ENCODE results near the gene EVA1A.

EVA1A gene

DNA sequence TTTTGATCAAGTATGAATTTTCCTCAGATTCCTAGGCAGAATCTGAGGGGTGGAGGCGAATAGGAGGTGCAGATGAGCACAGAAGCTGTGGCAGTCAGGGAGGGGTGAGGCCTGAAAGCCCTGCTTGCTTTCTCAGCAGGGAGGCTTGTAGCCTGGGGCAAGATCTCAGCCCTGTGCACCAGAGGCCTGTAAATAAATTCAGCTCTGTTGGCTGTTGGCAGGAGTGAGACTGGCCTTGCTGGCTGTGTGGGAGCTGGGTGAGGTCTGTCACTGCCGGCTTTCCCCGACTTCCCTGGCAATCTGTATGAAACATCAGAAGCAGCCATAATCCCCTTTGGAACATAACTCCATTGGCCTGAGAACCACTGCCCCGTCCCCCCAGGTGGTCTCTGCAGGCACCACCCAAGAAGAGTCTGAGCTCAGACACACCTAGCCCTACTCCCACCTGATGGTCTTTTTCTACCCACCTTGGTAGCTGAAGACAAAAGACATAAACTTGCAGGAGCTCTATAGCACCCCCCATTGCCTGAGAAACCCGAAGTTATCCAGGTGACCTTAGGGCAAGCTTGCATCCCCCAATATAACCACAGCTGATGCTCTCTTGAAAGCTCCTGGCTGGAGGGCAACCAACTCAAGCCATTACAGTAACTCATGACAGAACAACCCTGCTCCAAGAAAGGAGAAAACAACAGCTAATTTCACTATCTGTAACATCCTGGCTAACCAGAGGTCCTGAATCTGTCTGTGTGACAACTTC lies 32.3 kb downstream of the EVA1A start:
- TF ChIP-seq, protein P1, sequence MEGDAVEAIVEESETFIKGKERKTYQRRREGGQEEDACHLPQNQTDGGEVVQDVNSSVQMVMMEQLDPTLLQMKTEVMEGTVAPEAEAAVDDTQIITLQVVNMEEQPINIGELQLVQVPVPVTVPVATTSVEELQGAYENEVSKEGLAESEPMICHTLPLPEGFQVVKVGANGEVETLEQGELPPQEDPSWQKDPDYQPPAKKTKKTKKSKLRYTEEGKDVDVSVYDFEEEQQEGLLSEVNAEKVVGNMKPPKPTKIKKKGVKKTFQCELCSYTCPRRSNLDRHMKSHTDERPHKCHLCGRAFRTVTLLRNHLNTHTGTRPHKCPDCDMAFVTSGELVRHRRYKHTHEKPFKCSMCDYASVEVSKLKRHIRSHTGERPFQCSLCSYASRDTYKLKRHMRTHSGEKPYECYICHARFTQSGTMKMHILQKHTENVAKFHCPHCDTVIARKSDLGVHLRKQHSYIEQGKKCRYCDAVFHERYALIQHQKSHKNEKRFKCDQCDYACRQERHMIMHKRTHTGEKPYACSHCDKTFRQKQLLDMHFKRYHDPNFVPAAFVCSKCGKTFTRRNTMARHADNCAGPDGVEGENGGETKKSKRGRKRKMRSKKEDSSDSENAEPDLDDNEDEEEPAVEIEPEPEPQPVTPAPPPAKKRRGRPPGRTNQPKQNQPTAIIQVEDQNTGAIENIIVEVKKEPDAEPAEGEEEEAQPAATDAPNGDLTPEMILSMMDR (IDR thresholded peaks at IDR 0.05) = no peak

DNA sequence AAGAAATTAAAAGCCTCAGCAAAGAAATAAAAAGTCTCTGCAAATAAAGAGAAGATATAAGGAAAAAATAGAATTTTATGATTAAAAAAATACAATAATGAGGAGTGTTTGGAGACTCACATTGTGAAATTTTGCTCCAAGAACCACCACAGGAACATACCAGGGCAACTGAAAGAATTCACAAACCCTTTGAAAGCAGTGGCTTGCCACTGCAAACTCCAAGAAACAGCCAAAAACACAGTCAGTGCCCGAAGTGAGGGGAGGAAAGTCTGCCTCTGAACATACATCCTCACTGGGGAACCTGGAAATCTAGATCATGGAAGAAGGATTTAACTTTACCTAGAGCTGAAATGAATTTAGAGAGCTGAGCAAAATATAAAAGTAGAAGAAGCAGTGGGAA lies 33.1 kb downstream of the EVA1A start:
- TF ChIP-seq, protein P1 (IDR thresholded peaks at IDR 0.05) = no peak

DNA sequence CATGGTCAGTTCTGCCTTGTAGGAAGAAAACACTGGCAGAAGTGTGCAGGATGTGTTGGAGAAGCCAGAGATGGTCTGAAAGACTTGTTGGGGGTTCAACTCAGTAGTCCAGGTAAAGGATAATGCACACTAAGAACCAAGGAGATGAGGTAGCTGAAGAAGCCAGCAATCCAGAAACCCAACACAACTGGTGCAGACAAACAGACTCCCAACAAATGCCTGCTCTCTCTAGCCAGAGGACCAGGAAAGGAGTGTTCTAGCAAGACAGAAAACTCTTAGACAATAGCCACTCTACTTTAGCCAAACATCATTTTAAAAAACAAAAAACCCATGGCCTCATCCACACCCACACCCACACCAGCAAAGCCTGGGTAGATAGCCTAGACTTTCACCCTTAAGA lies 33.9 kb downstream of the EVA1A start:
- TF ChIP-seq, protein P1 (IDR thresholded peaks at IDR 0.05) = no peak

DNA sequence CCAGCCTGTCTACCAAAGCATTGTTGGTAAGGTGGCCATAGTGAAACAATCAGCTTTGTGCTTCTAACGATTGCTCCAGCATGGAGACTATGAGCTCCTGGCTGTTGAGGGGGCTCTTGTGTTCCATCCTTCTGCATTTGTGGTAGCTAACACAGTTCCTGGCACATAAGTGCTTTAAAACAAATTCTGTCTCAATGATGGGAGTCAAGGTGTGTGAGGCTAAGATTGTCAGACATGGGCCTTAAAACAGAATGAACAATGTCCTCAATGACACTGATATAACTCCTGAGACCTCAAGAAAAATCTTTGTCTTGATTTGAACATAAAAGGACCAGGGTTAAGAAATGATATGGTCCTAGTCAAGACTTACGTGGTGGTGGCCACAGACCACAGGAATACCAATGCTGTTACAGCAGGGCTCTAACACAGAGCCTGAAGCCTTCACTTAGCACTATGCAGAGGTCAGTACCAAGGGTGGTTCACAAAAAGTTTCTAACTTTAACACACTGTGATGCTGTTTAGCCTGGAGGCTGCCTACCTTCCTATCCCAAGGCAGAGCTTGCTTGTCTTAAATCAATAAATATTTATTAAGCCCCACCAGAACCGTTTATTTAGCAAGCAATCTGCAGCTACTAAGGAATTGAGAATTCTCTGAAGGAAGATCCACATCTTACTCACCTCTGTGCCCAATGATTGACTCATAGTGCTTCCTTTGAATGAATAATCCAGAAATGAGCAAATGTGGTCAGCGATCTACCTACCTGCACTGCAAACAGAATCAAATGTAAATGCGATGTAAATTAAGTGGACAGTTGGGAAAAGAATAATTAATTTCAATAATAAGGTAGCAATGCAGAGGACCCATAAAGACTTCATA lies 35.1 kb downstream of the EVA1A start:
- TF ChIP-seq, protein P1 (IDR thresholded peaks at IDR 0.05) = no peak

DNA sequence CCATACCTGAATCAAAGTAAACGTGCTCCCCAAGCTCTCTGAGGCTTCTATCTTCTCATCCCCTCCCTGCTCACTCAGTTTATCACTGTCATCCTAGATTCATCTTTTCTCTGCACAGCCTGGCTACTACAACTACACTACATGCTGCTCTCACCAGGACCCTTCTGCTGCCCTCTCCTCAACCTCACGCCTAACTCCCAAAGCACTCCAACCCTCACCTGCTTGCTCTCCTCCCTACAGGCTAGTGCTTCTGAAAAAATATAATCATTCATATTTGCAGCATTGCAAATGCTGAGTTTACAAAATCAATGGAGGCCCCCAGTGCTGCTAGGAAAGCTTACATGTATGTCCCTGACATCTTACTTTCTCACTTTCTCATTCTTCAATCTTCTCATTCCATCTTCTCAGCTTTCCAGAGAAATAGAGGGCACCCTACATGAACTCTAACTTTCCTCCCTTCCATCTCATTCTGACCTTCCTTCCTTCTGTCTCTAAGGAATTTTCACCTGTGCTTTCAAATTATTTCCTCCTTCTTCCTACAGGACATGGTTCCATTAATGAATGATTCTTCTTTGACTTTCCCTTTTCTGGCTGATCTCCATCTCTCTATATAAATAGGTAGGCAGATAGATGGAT lies 36.3 kb downstream of the EVA1A start:
- TF ChIP-seq, protein P1 (IDR thresholded peaks at IDR 0.05) = no peak

DNA sequence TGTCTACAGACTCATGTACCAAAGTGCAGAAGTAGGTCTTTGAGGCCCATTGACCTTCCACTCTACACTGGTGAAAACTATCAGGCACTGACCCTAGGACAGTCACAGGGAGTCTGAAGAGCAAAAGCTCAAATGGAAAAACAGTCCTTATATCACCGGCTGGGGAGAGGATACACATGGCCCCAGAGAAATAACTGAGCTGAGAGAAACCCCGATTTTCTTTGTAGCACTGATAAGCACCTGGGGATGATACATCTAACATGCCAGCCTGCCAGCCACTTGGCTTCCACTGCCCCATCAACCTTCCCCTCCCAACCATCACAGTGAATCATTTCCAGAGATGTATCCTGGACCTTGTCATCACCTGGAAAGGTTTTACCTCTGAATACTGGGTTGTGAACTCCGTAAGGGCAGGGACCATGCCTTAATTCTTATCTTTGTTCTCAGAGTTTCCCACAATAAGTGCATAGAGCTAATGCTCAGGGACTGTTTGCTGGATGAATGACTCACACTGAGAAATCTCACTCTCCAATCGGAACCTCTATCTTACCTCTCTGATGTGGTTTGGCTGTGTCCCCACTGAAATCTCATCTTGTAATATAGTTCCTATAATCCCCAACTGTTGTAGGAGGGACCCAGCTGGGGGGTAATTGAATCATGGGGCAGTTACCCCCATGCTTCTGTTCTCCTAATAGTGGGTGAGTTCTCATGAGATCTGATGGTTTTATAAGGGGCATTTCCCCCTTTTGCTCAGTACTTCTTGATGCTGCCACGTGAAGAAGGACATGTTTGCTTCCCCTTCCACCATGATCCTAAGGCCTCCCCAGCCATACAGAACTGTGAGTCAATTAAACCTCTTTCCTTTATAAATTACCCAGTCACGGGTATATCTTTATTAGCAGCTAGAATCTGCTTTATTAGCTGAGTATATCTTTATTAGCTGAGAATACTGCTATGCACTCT lies 37.1 kb downstream of the EVA1A start:
- TF ChIP-seq, protein P1 (IDR thresholded peaks at IDR 0.05) = no peak

All from LNCAP (cell line).